GM12872 (cell line): ENCODE data around the gene TRPC5OS.

Experiments used
- CTCF ChIP-seq: IDR thresholded peaks from 3 replicates; pipeline ENCODE4 v1.5.1; 2011; ENCODE audit warnings: low read depth, mild to moderate bottlenecking, low read length, moderate library complexity; ENCODE audit not compliant: insufficient read depth

TRPC5OS gene

GRCh38 chrX:111896148-111896547 lies 20.2 kb downstream of the TRPC5OS start:
- TF ChIP-seq CTCF = no peak

DNA sequence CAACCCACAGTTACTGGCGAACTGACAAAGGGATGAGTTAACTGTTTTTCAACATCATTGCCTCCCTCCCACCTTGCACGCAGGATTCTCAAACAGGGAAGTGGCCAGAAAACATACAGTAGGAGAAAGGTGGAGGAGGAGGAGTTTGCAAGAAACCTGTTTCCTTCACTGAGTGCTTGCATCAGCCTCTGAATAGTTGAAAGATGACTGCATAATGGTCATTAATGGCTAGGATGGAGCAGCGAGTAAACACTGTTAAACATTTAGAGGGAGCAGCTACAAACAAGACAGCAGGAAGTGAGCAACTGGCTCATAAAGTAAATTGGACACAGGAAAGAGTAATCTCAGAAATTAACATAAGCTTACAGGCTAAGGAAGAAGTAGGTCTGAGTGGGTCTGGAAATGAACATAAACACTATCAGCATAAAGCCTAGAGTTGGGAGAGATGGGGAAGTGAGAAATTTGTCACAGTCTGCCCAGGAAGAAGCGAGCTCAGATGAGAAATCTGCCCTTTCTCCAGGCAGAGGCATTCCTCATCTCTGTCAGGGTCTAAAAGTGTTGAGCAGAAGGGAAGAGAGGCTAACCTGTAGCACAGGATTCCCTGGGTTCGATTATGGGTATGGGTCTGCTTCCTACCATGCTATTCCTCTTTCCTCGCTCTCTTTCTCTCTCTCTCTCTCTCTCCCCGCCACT lies 38.6 kb downstream of the TRPC5OS start:
- TF ChIP-seq CTCF = no peak

- TF ChIP-seq CTCF = no peak
These were observed 41.6 kb downstream of the TRPC5OS start for GRCh38 chrX:111917591-111917990.

GRCh38 chrX:111928456-111928855 lies 52.5 kb downstream of the TRPC5OS start:
- no peak for TF ChIP-seq CTCF
